DLD1 (cell line): ENCODE results near the gene PPP2CA.
"Not testable (repeated sequence)": the region's sequence is repeated elsewhere in the genome, so short reads cannot be mapped to it uniquely, and the experiment has no call there.

ENCODE experiments used
- in situ Hi-C: cut with HindIII; loops from 2 replicates; pipeline ENCODE4 v1.10.0; 2017; ENCODE audit warnings: low sequenced_read_pairs

The PPP2CA gene

DNA sequence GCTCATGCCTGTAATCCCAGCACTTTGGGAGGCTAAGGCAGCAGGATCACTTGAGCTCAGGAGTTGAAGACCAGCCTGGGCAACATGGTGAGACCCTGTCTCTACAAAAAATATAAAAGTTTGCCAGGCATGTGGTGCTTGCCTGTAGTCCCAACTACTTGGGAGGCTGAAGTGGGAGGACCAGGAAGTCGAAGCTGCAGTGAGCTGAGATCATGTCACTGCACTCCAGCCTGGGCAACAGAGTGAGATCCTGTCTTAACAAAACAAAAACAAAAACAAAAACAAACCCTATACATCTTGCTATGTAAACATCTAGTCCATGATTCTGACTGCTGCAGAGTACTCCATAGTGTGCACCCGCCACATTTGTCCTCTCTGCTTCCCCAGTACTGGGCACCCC lies 19.8 kb upstream of the PPP2CA start:
- in situ Hi-C loops, result no loop called here

DNA sequence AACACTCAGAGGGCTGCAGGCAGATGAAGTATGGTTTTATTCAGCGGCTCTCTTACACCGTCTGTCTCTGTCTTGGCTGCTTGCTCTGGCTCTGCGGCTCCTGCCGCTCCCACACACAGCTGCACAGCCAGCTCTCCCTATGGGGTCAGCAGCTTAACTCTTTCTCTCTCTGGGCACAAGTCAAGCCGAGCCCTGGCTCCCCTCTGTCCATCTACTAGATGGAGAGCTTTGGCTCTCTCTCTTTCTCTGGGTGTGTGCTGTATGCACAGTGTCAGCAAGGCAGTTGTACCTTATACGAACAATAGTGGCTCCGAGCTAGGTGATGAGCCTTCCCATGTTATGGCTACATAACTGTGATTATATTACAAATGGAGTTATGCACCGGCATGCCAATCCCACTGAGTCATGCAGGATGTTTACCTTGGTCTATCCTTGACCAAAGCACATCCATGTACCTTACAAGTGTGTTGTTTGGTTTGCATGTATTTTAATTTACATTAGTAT lies 19.3 kb upstream of the PPP2CA start:
- in situ Hi-C loops, result no loop called here

DNA sequence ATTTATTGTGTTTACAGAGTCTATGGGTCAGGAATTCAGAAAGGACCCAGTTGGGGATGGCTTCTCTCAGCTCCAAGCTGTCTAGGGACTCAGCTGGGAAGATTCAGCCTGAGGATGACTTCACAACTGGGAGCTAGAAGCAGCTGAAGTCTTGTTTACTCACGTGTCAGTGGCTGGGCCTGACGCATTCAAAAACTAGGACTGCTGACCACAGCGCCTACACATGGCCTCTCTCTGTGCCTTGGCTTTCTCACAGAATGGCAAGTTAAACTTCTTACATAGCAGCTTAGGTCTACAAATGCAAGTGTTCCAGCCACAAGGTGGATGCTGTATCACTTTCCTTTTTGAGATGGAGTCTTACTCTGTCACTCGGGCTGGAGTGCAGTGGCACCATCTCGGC lies 16.3 kb upstream of the PPP2CA start:
- in situ Hi-C loops, result no loop called here

DNA sequence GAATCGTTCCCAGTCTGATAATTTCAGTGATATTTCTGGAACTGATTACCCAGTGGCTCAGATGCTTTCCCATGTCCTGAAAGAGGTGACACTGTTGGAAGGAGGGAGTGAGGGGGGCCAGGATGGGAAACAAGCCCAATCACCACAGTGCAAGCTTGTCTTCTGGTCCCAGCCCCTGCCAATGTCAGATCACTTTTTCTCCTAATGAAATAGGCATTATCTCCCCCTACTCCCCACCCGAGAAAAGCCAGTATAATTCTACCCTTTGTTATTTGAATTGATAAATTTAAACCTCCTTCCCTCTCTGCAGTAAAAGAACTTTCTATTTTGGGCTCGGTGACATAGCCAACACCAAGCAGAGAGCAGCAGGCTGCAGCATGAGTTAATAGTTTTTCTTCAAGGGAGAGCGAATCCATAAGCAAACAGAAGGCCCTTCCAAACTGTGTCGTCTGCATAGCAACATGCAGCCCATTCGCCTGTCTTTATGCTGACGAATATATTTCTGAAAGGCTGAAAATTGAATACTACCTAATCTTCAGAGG lies 14.6 kb upstream of the PPP2CA start:
- in situ Hi-C loops, result no loop called here

DNA sequence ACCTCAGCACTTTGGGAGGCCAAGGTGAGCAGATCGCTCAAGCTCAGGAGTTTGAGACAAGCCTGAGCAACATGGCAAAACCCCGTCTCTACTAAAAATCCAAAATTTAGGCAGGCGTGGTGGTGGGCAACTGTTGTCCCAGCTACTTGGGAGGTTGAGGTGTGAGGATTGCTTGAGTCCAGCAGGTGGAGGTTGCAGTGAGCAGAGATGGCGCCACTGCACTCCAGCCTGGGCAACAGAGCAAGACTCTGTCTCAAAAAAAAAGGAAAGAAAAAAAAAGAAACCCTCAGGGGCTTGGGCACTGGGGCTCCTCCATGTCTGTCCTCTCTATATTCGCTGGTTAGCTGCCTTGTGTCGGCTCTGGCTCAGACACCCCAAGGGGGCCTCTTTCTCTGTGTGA lies 10.9 kb upstream of the PPP2CA start:
- in situ Hi-C loops, result no loop called here

DNA sequence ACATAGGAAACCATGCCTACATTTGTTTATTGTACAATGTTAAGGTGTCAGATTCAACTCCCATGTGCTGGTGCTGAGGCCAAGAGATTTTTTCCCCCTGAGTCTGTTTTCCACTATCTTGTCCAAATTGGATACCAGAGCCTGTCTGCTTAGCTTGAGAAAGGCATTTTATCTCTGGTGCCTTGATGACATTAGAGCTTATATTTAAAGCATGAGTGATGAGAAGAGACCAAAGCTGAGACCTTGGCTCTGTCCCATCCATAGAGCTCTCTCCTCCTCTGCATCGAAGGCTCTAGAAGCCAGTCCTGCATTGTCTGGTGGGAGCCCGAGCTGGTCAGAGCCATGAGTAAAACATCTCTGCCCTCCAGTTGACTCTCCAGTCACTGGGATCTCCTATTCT lies 10.4 kb upstream of the PPP2CA start:
- in situ Hi-C loops, result no loop called here

DNA sequence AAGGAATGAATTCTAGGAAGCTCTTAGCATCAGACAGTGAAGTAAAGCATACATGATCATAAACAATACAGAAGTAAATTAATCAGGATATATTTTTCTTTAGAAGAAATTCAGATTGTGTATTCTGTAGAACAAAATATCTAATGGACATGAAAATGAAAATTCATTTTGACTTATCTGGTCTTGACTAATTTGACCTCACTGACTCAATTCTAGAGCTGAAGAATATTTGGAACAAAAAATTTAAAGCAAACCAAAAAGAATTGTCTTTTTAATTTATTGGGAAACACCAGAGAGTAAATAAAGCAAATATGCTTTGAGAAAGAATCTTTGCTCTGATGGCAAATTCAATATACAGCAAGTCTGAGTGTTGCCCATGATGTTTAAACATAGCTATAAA lies 2.8 kb upstream of the PPP2CA start:
- in situ Hi-C loops, result no loop called here

DNA sequence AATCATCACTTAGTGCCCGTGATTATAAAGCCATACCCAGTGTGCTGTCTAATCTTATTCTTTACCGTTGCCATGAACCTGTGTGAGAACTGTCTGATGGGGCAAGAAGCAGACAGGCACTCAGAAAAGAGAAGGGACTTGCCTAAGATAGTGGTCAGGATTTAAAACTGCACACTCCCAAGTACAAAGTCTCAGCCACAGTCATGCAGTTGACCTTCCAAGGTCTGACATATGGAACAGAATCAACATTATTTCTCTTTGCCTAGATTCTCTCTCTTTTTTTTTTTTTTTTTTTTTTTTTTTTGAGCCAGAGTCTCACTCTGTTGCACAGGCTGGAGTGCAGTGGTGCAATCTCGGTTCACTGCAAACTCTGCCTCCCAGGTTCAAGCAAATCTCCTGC lies 1.9 kb upstream of the PPP2CA start:
- in situ Hi-C loops, result no loop called here

DNA sequence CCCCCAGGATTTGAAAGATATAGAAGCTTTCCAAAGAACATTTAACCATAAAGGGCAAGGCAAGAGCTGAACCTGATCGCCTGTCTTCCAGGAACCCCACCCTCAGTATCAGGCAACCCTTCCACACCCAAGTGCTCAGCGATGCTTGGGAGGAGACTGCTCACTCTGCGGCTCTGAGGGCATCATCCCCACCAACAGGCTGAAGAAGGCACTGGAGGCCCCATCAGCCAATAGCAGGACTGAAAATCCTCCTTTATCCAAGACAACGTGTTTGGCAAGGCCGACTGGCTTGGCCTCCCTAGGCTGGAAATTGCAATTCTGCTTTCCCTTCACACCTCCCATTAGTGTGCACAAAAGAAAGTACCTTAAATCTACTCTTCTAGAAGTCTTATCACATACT lies 1.4 kb upstream of the PPP2CA start:
- in situ Hi-C loops, result no loop called here

DNA sequence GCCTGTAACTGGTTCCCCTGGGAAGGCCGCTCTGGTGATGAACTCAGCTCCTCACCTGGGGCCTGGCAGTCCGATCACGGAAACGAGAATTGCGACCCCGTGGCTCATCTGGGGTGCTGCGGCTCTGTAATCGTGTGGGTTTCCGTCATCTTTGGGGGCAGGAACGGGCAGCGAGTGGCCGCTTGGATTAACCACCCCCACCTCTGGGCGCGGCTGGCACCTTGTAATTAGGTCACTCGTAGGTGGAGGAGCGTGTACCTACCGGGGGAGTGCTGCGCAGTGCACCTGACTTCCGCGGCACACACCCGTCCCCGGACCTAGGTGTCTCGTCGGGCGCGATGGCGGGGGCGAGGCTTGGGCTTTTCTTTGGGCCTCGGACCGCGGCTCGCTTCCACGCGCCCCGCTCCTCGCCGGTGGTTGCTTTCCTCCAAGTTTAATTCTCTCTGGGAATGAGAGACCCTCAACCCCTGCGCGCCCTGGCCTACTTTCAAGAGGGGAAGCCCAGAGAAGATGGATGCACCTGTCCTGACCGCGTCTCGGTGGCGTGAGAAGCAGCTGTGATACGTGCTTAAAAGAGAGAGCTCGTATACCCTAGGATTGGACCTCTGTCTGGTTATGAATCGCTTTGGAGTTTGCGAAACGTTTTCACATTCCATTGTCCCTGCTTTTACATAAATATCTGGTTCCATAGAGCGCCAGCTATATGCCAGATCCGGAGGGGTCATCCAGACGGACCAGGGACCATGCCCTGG lies 744 bp upstream of the PPP2CA start:
- in situ Hi-C loops, result no loop called here

DNA sequence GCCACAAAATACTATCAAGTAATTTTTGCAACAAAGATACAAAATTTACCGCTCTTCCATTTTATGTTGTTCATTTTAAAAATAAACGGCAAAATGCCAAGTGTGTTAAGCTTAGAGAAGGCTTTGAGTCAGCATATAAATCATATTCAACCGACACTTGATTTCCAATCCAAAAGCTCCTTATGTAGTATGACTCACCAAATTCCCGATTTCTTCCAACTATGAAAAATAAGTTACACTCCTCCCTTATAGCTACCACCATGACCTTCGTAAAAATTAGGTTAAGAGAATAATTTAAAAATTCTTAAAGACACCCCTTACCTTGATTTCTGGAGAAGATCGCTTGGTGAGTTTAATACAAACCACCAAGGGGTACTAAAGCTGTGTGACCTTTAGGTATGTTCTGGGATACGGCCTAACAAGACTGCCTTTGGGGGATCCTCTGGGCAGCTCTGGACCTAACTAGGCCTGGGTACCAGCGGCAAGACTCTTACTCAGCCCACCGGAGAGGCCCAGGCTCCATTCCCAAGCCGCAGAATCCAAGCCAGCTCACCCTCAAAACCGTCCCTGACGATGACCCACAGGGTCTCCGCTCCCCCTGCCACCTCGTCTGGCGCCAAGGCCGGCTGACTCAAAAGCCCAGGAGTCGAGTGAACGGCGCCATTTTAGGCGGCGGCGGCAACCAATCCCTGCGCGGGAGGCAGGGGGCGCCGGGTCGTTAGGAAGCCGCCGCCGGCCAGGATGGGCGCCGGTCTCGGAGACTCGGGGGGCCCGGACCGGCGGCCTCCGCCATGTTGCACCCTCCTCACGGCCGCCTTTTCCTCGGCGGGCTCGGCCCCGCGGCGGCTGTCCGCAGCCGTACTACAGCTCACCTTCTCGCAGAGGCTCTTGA lies 739 bp downstream of the PPP2CA start:
- in situ Hi-C loops, result no loop called here

DNA sequence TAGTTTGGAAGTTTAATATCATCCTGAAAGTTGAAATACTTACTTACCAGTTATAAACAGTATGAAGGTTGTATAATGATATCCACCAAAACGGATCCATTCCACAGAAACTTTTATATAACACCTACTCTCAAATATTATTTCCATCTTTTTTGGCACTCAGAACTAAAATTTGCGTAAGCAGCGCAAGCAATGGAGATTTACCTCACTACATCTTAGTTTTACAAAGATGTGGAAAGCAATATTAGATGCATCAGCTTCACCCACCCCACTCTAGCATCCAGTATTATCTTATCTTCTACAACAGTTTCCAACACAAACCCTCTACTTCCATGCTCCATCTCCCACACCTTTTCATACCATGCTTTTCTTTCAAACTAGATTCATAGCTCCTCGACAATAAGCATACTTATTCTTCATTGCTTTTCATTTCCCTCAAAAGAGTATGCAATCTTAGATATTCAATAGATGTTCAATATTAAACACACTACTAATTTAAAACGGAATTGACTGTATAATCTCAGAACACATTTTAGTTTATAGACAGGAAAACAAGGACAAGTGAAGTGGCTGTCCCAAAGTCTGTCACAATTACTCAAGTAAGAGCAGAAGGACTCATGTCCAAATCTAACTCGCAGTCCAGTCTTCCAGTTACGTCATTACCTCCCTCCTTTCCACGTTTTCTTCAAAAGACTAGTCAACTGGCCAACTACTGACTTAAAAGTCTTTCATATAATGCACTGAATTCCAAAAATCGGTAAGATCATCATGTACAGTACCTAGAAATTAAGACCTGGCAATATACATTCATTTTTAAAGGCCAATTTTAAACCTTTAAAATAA lies 2.2 kb downstream of the PPP2CA start:
- in situ Hi-C loops, result no loop called here

DNA sequence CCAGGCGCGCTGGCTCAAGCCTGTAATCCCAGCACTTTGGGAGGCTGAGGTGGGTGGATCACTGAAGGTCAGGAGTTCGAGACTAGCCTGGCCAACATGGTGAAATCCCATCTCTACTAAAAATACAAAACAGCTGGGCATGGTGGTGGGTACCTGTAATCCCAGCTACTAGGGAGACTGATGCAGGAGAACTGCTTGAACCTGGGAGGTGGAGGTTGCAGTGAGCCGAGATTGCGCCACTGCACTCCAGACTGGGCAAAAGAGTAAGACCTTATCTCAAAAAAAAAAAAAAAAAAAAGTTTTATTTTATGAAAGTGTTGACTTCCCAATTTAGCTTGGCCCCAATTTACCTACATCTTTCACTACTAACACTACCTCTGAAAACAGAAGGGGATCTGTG lies 4.2 kb downstream of the PPP2CA start:
- in situ Hi-C loops, result not testable (repeated sequence)

DNA sequence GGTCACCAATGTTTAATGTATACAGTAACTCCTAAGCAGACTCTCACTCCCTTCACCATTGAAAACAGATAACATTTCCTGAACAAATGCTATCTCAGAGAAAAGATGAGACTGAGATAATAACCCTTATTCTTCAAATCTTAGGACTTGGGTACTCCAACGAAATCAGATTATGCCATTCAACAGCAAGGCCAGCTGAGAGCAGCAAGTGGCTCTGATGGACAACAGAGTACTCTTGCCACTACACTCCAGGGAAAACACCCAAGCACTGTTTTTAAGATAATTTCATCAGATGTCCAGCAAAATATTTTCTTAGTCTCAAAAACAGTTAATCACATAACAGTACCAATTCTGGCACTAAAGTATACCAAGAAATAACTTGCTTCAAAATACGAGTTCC lies 10.1 kb downstream of the PPP2CA start:
- in situ Hi-C loops, result no loop called here

DNA sequence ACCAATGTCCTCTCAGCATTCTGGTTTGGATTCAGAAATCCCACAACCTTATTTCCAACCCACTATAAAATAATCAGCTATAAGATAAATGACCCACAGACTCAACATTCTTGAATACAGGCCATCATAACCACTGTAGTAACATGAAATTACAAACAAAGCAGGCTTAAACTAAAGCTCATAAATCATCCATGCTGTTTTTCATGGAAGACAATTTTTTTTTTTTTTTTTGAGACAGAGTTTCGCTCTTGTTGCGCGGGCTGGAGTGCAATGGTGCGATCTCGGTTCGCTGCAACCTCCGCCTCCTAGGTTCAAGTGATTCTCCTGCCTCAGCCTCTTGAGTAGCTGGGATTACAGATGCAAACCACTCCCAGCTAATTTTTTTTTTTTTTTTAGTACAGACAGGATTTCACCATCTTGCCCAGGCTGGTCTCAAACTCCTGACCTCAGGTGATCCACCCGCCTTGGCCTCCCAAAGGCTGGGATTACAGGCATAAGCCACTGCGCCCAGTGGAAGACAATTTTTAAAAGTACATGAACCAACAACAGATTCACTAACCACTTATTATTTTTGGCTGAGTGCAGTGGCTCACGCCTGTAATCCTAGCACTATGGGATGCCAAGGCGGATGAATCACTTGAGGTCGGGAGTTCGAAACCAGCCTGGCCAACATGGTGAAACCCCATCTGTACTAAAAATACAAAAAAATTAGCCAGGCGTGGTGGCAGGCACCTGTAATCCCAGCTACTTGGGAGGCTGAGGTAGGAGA lies 14.4 kb downstream of the PPP2CA start:
- in situ Hi-C loops, result not testable (repeated sequence)

DNA sequence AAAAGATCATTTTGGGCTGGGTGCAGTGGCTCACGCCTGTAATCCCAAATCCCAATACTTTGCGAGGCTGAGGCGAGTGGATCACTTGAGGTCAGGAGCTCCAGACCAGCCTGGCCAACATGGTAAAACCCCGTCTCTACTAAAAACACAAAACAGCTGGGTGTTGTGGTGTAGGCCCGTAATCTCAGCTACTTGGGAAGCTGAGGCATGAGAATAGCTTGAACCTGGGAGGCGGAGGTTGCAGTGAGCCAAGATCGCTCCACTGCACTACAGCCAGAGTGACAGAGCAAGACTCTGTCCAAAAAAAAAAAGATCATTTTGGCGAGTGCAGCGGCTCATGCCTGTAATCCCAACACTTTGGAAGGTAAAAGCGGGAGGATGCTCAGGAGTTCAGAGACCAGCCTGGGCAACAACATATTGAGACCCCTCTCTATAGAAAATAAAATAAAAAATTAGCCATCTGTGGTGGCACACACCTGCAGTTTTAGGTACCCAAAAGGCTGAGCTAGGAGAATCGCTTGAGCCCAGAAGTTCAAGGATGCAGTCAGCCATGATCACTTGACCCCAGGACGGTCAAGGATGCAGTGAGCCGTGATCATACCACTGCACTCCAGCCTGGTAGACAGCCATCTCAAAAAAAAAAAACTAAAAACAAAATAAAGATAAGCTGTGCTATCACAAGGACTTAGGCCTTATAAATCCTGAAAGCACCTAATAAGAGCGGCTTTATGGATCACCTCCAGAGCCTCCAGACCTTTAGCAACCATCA lies 16.2 kb downstream of the PPP2CA start:
- in situ Hi-C loops, result no loop called here

DNA sequence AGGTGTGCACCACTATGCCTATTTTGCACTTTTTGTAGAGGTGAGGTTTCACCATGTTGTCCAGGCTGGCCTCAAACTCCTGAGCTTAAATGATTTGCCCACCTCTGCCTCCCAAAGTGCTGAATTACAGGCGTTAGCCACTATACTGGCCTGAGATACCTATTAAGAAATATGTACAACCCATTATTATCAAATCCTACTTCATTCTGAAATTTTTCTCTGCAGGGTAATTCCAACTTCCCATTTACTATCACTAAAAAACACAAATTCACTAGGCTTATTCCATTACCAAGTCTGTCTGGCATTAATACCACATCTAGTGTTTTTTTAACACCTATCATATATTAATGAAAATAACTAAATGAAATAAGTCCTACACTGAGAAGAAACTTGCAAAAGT lies 18.2 kb downstream of the PPP2CA start:
- in situ Hi-C loops, result no loop called here

DNA sequence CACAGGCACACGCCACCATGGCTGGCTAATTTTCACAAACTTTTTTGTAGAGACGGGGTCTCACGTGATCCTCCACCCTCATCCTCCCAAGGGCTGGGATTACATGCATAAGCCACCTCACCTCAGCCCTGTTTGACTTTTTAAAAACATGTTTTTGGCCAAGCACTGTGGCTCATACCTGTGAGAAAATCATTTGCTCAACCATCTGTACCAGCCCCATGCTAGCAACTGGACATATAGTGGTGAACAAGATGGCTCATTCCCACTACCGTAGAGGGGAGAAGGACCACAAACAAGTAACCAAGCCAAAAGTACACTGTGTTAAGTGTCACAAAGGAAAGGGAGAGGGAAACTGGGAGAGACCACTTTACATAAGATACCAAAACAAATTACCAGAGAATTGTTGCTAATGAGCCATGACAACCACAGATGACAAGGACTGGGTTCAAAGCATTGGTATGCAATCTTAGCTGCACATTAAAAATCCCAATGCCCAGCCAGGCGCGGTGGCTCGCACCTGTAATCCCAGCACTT lies 19.2 kb downstream of the PPP2CA start:
- in situ Hi-C loops, result no loop called here

DNA sequence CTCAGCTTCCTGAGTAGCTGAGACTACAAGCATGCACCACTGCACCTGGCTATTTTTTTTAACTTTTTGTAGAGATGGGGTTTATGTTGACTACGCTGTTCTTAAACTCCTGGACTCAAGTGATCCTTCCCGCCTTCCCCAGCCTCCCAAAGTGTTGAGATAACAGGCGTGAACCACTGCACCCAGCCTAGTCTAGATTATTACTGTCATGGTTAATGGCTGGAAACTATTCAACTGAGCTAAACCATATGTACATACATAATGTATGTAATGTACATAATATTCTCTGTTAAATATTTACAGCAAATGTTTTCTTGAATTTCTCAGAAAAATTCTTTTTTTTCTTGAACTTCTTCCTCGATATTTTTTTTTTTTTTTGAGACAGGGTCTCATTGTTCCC lies 21.3 kb downstream of the PPP2CA start:
- in situ Hi-C loops, result no loop called here
